HUES6 (cell line): Measurements from ENCODE around the gene PCTP.
A peak's percentile ranks its signal among the peaks of the same experiment; 100 is the strongest.

Experiments
- H3K27ac ChIP-seq: 2 replicates; pipeline ENCODE4 v1.7.0; 2013; ENCODE audit warnings: low read depth, mild to moderate bottlenecking, low read length, inconsistent platforms
- H3K27me3 ChIP-seq: 2 replicates; pipeline ENCODE4 v1.6.1; 2013; ENCODE audit warnings: low read length; ENCODE audit not compliant: control insufficient read depth, insufficient read depth
- H3K36me3 ChIP-seq: 2 replicates; pipeline ENCODE4 v1.6.1; 2013; ENCODE audit warnings: low read length; ENCODE audit not compliant: control insufficient read depth, insufficient read depth
- H3K4me1 ChIP-seq: 2 replicates; pipeline ENCODE4 v1.6.1; 2013; ENCODE audit warnings: low read length; ENCODE audit not compliant: control insufficient read depth, insufficient read depth
- H3K4me3 ChIP-seq: 2 replicates; pipeline ENCODE4 v1.5.1; 2013; ENCODE audit warnings: low read depth, low read length
- H3K9ac ChIP-seq: one replicate; pipeline ENCODE4 v1.6.1; 2013; ENCODE audit warnings: mild to moderate bottlenecking, low read length
- H3K9me3 ChIP-seq: 2 replicates; pipeline ENCODE4 v1.6.1; 2013; ENCODE audit warnings: low read depth, low read length; ENCODE audit not compliant: control insufficient read depth, insufficient read depth

PCTP gene

DNA sequence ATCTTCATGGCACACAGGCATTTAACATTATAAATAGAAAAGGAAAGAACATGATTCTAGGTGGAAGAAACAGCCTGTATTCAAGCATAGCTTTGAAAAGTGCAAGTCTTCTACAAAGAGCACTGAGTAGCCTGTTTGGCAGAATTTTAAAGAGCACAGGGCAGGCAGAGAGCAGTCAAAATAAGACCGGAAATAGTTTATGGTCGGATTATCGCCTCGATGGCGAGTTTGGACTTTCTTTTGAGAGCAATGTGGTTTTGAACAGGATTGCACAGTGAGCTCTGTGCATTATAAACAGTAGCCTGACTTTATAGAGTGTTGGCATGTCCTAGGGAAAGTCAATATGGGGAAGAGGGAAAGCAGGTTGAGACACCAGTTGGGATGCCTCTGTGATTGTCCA is 22.0 kb upstream of the PCTP start:
- H3K9me3 ChIP-seq = no peaks in the 10 kb centered on the region
- no peak overlapping the region for H3K4me3 ChIP-seq
- peaks cover 39% of the 10 kb centered on the region for H3K4me1 ChIP-seq
- no peak overlapping the region for H3K9ac ChIP-seq
- no peaks in the 10 kb centered on the region for H3K27me3 ChIP-seq
- no peaks in the 10 kb centered on the region for H3K36me3 ChIP-seq
- no peak overlapping the region for H3K27ac ChIP-seq

DNA sequence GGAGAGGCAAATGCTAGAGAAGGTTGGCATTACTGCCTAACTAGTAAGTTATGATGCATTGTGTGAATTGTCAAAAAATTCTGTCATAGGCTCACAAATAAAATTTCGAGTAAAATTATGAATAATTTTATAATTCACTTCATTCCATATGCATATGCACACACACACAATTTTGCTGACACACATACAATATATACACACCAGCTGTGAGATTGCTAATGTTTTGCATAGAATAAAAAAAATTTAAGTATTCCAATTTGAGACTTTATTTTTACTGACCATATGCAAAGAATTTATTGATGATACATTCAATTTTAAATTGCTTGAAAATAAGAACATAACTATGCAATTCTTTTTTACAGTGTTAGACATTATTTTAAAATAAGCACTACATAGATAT is 21.4 kb upstream of the PCTP start:
- H3K4me3 ChIP-seq = no peak overlapping the region
- H3K9ac ChIP-seq = no peak overlapping the region
- H3K27me3 ChIP-seq = no peaks in the 10 kb centered on the region
- H3K36me3 ChIP-seq = no peaks in the 10 kb centered on the region
- peaks cover 46% of the 10 kb centered on the region for H3K4me1 ChIP-seq
- H3K27ac ChIP-seq = no peak overlapping the region
- no peaks in the 10 kb centered on the region for H3K9me3 ChIP-seq

DNA sequence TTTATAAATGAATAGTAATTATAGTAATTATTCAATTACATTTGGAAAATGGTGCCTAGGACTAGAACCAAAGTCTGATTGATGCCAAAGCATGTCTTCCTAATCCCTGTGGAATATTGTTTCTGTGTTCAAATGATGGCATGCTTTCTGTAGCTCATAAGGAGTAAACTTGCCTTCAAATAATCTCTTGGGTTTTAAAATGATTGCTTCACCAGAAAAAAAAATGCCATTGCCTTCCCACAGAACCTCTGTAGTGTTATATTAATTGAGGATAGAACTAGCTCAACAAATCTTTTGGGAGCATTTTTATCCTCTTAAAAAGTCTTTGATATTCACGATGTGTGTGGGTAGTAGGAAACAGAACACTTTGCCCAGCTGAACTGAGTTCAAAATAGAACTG is 20.5 kb upstream of the PCTP start:
- Histone ChIP-seq H3K4me1 (peaks cover 39% of the 10 kb centered on the region), H3K27ac (no peak overlapping the region), H3K9ac (no peak overlapping the region), H3K4me3 (no peak overlapping the region), H3K9me3 (no peaks in the 10 kb centered on the region), H3K27me3 (no peaks in the 10 kb centered on the region), H3K36me3 (no peaks in the 10 kb centered on the region)

DNA sequence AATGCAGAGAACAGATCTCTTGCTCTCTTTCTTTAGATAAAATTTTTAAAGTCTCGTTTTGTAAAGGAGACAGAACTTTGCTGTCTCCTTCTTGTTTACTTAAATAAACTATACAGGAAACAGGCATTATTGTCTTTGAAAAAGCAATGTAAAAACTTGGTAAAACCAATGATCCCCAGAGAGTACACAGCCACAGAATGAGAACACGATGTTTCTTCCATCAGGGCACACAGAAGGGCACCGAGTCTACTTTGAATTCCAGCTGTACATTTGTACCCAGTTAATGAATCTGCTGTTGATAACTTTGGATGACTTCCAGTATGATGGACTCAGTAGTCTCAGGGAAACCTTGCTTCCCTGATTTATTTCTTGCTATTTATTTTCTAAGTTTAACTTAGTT is 20.0 kb upstream of the PCTP start:
- H3K36me3 ChIP-seq = no peaks in the 10 kb centered on the region
- H3K9me3 ChIP-seq = no peaks in the 10 kb centered on the region
- no peak overlapping the region for H3K27ac ChIP-seq
- H3K9ac ChIP-seq = no peak overlapping the region
- no peak overlapping the region for H3K4me3 ChIP-seq
- peaks cover 39% of the 10 kb centered on the region for H3K4me1 ChIP-seq
- H3K27me3 ChIP-seq = no peaks in the 10 kb centered on the region

DNA sequence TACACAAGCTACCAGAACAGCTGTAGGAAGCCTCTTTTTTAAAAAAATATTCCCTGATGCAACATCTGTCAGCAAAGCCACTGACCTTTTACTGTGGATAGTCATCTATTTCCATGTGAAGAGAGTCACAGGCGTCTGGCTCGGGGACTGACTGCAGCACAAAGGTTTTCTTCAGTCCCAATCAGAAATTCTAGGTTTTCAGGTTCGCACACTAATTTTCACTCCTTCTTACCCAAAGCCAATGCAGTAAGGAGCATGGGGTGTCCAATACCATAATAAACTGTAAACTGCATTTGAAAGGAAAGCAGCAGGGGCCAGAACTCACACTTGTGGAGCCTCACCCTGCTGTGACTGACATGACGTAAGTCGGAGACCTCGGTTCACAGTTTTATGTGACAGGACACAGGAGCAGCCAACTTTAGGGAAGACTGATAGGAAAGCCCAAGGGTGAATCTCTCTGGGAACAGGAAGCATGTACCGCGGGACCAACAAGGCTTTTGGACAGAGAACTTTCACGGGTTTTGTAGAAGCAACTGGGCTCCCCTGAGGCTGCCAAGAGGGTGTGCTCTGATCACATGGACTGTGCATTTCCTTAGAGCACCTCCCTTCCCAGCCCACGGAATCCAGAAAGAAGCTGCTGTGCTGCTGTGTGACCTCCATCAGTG is 19.1 kb upstream of the PCTP start:
- H3K36me3 ChIP-seq = no peaks in the 10 kb centered on the region
- peak overlapping the region; percentile 2; the same call in 1 of the 2 replicates for H3K4me3 ChIP-seq
- no peaks in the 10 kb centered on the region for H3K9me3 ChIP-seq
- H3K27me3 ChIP-seq = no peaks in the 10 kb centered on the region
- no peak overlapping the region for H3K27ac ChIP-seq
- H3K9ac ChIP-seq = peak overlapping the region; percentile 10
- H3K4me1 ChIP-seq = peaks cover 39% of the 10 kb centered on the region

DNA sequence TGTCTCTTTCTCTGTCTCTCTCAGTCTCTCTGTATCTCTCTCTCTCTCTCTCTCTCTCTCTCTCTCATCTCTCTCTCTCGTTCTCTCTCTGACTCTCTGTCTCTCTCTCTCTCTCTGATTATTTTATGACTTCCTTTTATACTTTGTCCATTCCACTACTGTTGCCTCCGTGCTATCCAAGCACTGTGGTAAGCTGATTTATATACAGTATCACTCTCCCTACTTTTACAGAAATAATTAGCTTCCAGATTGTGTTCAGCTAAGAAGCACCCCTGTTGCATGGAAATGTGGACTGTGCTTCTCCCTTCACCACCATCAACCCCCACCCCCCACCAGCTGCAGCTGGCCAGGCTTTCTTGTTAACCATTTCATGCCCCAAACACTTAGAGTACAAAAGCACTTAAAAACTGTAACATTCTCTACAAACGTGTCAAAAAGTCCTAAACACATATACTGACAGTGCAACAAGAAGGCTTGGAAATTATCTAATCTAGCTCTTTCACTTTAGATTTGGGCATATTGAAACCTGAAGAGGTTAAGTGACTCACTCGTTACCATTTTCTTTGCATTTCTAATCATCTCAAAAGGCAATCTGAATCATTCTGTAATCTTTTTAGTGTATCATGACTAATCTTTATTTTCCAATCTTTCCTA is 16.6 kb upstream of the PCTP start:
- Histone ChIP-seq H3K36me3 (no peaks in the 10 kb centered on the region), H3K9ac (no peak overlapping the region), H3K4me1 (peaks cover 31% of the 10 kb centered on the region), H3K27ac (no peak overlapping the region), H3K27me3 (no peaks in the 10 kb centered on the region), H3K4me3 (no peak overlapping the region), H3K9me3 (no peaks in the 10 kb centered on the region)

DNA sequence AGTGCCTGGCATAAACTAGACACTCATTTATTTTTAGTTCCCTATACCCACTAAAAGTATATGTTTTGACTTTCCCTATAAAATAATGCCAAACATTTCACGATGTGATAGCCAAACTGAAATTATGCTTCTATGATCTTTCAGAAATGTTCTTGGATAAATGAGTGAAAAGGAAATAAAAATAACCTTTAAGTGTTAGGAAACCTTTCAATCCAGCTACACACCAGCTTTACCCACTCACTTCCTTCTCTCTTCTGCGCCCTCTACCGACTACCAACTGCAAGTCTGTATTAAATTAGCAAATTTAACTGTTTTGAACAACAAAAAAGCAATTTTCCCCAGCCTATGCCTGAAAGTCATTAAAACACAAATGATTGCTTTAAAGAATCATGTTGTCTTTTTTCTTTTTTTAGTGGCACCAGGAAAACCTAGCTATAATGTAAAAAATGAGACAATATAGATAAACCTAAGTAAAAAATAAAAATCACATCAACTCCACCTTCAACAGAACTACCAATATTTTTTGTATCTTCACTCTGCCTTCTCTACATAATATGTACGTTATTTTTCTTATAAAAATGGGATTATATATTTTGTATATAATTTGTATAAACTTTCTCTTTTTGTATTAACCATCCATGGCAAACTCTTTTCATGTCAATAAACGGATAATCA is 15.0 kb upstream of the PCTP start:
- Histone ChIP-seq H3K9me3 (no peaks in the 10 kb centered on the region), H3K27ac (no peak overlapping the region), H3K4me3 (no peak overlapping the region), H3K9ac (no peak overlapping the region), H3K36me3 (no peaks in the 10 kb centered on the region), H3K4me1 (peaks cover 30% of the 10 kb centered on the region), H3K27me3 (no peaks in the 10 kb centered on the region)

DNA sequence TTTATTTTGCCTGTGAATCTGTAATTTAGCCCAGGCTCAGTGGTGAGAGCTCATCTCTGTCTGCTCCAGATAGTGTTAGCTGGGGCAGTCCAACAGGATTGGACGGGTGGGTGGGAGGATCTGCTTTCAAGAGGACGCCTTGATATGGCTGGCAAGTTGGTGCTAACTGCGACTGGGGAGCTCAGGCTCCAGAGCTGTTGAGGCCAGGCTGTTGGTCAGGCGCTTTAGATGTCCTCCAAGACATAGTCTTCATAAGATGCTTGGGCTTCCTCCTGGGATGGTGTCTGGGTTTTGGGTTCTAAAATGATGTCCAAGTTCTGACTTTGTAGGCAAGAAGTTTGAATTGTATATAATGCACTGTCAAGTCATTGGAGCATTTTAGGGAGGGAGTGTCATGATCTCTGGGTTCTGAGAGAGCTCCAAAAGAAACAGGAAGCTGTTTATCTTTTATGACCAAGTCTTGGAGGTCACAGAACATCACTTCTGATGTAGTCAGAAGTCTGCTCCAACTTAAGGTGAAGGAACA is 12.8 kb upstream of the PCTP start:
- H3K36me3 ChIP-seq = no peaks in the 10 kb centered on the region
- no peak overlapping the region for H3K9ac ChIP-seq
- H3K27me3 ChIP-seq = no peaks in the 10 kb centered on the region
- H3K27ac ChIP-seq = no peak overlapping the region
- no peaks in the 10 kb centered on the region for H3K9me3 ChIP-seq
- peaks cover 11% of the 10 kb centered on the region for H3K4me1 ChIP-seq
- no peak overlapping the region for H3K4me3 ChIP-seq

DNA sequence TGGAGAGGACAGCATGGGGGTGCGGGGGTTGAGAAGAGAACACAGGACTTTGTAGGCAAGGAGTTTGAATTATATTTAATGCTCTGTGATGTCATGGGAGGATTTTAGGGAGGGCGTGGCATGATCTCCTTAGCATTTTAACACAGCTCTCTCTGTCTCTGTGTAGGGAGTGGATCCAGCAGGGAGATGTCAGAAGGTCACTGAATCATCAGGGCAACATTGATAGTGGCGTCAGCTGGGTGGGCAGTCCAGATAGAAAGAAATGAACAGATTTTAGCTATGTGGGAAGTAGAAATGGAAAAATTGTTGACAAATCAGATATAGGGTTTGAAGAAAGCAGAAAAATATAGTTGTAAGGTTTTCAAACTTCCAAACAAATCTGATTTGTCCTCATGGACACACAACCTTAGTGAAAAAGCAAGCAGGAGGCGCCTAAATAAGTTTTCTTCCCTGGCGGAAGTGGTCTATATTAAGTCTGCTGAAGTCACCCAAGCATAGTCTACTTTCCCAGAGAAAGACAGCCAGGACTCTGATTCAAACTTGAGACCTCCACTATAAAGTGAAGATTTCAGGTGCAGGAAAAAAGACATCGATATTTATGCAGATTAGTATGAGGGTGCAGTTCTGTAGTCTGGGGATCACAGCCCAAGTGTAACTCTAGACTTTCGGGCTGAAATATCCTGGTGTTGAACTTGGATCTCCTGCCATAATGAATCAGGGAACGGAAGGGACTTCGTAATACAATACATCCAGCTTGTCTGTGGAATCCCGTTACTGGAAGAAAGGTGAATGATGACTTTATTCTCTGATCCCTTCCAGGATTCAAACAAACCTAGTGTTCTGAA is 10.1 kb upstream of the PCTP start:
- Histone ChIP-seq H3K4me1 (no peaks in the 10 kb centered on the region), H3K27ac (no peak overlapping the region), H3K27me3 (no peaks in the 10 kb centered on the region), H3K9ac (no peak overlapping the region), H3K9me3 (no peaks in the 10 kb centered on the region), H3K36me3 (no peaks in the 10 kb centered on the region), H3K4me3 (no peak overlapping the region)

DNA sequence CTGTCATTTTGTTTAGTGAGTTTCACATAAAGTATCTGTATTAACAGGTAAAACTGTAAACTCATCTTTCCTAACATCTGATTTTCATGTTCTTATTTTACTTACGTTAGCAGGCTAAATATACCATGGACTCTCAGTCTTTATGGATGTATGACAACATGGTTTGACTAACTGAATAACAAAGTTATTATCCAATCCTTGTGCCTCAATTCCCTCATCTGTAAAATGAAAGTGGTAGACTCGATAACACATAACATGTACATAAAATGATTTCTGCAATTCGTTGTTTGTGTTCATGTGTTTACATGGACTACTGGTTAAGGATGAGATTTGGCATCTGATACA is 9.5 kb upstream of the PCTP start:
- Histone ChIP-seq H3K4me1 (no peaks in the 10 kb centered on the region), H3K9me3 (no peaks in the 10 kb centered on the region), H3K27me3 (no peaks in the 10 kb centered on the region), H3K36me3 (no peaks in the 10 kb centered on the region), H3K27ac (no peak overlapping the region), H3K4me3 (no peak overlapping the region), H3K9ac (no peak overlapping the region)
